Keratinocyte (primary cell): ENCODE results near the gene LYZL1. TPM values are rescaled to one million over a fixed set of nuclear protein-coding genes. Genes with fewer than 3 reads are reported as not detected.

Experiments used
- DNase-seq: peaks from one replicate; pipeline ENCODE4 v3.0.0-alpha.2; 2011; ENCODE audit warnings: low read depth, missing footprints, low spot score
- FAIRE-seq: peaks from 2 replicates; lab custom pipeline; 2011; peaks lifted over from hg19 to GRCh38; lab: Jason Lieb, UNC
- H2AFZ ChIP-seq: 2 replicates; pipeline ENCODE4 v1.6.0; 2012; ENCODE audit warnings: low read length, control low read depth, inconsistent platforms; ENCODE audit not compliant: control insufficient read depth
- H3K27ac ChIP-seq: 2 replicates; pipeline ENCODE4 v1.5.1; 2011; ENCODE audit warnings: low read length; ENCODE audit not compliant: control insufficient read depth, insufficient read depth
- H3K27me3 ChIP-seq: 3 replicates; pipeline ENCODE4 v1.6.0; 2011; ENCODE audit warnings: low read length; ENCODE audit not compliant: control insufficient read depth, insufficient read depth; ENCODE audit errors: extremely low read depth
- H3K36me3 ChIP-seq, 2 experiments: 2 replicates in 1 of 2; 3 replicates in 1 of 2; pipeline ENCODE4 v1.5.1; 2011; ENCODE audit warnings: low read length in 2 of 2, mild to moderate bottlenecking in 1 of 2; ENCODE audit not compliant: control insufficient read depth in 2 of 2, insufficient read depth in 2 of 2; ENCODE audit errors: extremely low read depth in 1 of 2
- H3K4me1 ChIP-seq: 3 replicates; pipeline ENCODE4 v1.5.1; 2011; ENCODE audit warnings: low read length; ENCODE audit not compliant: control insufficient read depth, insufficient read depth; ENCODE audit errors: extremely low read depth
- H3K4me2 ChIP-seq: 3 replicates; pipeline ENCODE4 v1.6.0; 2011; ENCODE audit warnings: low read depth, low read length; ENCODE audit not compliant: control insufficient read depth, insufficient read depth; ENCODE audit errors: extremely low read depth
- H3K4me3 ChIP-seq, 3 experiments: fragments of 200-600 bp in 1 of 3; sonication (generic) in 1 of 3; 2 replicates in 2 of 3; 3 replicates in 1 of 3; pipeline ENCODE4 v1.5.1; 2011 to 2016; ENCODE audit warnings: low read length in 3 of 3, mild to moderate bottlenecking in 3 of 3, control low read depth in 2 of 3, inconsistent platforms in 1 of 3, low read depth in 1 of 3, mixed read lengths in 1 of 3, mixed run types in 1 of 3, moderate library complexity in 1 of 3; ENCODE audit not compliant: control insufficient read depth in 2 of 3, insufficient read depth in 2 of 3; ENCODE audit errors: extremely low read depth in 1 of 3
- H3K79me2 ChIP-seq: 2 replicates; pipeline ENCODE4 v1.6.0; 2012; ENCODE audit warnings: low read length; ENCODE audit not compliant: control insufficient read depth, insufficient read depth
- H3K9ac ChIP-seq: 3 replicates; pipeline ENCODE4 v1.6.0; 2011; ENCODE audit warnings: low read length; ENCODE audit not compliant: control insufficient read depth, insufficient read depth; ENCODE audit errors: extremely low read depth
- H3K9me1 ChIP-seq: 3 replicates; pipeline ENCODE4 v1.6.0; 2011; ENCODE audit warnings: low read length; ENCODE audit not compliant: control insufficient read depth, insufficient read depth; ENCODE audit errors: extremely low read depth
- H3K9me3 ChIP-seq: 2 replicates; pipeline ENCODE4 v1.5.1; 2012; ENCODE audit warnings: low read depth, low read length; ENCODE audit not compliant: control insufficient read depth
- H4K20me1 ChIP-seq: 3 replicates; pipeline ENCODE4 v1.6.0; 2011; ENCODE audit warnings: low read length; ENCODE audit not compliant: control insufficient read depth, insufficient read depth; ENCODE audit errors: extremely low read depth
- EZH2 ChIP-seq: IDR thresholded peaks from one replicate; pipeline ENCODE4 v1.6.1; 2012; ENCODE audit warnings: inconsistent platforms, mild to moderate bottlenecking, low read length, moderate library complexity
- dilution Hi-C: fragments of 300-500 bp; cut with MboI; formaldehyde crosslinking; loops from one replicate; pipeline ENCODE4 v1.7.0; 2020; ENCODE audit warnings: low sequenced_read_pairs; ENCODE audit not compliant: extremely low pct_ligation_motif_present
- polyA plus RNA-seq, 5 experiments: library from polyadenylated mRNA; depleted of rRNA in 3 of 5; stranded (reverse) in 3 of 5; stranded (forward) in 1 of 5; unstranded in 1 of 5; fragments of >200 nt; gene quantifications; 1 replicate in 1 of 5; 2 replicates in 3 of 5; 3 replicates in 1 of 5; pipeline versions ENCODE4 v1.2.1 to v1.2.3, GENCODE V29; 2011 to 2012; ENCODE audit warnings: missing spikeins in 2 of 5, low read depth in 1 of 5, low replicate concordance in 1 of 5
- TF ChIP-seq, protein P1 (sequence below), 3 experiments: IDR thresholded peaks in 1 of 3; conservative IDR thresholded peaks in 1 of 3; optimal IDR thresholded peaks in 1 of 3; 2 replicates in 2 of 3; 3 replicates in 1 of 3; pipeline versions ENCODE3 to v1.5.1; 2011; ENCODE audit warnings: low read length in 3 of 3, mild to moderate bottlenecking in 3 of 3, moderate library complexity in 2 of 3, control low read depth in 1 of 3, inconsistent platforms in 1 of 3; ENCODE audit not compliant: insufficient read depth in 2 of 3; ENCODE audit errors: extremely low read depth in 1 of 3

LYZL1 gene
- polyA plus RNA-seq, 1 donor (not counting 4 experiments of a cell fraction or from before 2014, with no cell fraction given) = not detected

GRCh38 chr10:29257106-29257783 lies 31.6 kb upstream of the LYZL1 start:
- H4K20me1 ChIP-seq = no peaks in the 10 kb centered on the region
- dilution Hi-C loops = no loop called here
- no peaks in the 10 kb centered on the region for H3K9me1 ChIP-seq
- H3K9me3 ChIP-seq = no peaks in the 10 kb centered on the region
- TF ChIP-seq, protein P1, sequence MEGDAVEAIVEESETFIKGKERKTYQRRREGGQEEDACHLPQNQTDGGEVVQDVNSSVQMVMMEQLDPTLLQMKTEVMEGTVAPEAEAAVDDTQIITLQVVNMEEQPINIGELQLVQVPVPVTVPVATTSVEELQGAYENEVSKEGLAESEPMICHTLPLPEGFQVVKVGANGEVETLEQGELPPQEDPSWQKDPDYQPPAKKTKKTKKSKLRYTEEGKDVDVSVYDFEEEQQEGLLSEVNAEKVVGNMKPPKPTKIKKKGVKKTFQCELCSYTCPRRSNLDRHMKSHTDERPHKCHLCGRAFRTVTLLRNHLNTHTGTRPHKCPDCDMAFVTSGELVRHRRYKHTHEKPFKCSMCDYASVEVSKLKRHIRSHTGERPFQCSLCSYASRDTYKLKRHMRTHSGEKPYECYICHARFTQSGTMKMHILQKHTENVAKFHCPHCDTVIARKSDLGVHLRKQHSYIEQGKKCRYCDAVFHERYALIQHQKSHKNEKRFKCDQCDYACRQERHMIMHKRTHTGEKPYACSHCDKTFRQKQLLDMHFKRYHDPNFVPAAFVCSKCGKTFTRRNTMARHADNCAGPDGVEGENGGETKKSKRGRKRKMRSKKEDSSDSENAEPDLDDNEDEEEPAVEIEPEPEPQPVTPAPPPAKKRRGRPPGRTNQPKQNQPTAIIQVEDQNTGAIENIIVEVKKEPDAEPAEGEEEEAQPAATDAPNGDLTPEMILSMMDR (optimal IDR thresholded peaks at IDR 0.05 in 1 of 3, IDR thresholded peaks at IDR 0.05 in 1 of 3, conservative IDR thresholded peaks at IDR 0.05 in 1 of 3; ENCODE audit: extremely low read depth in 1 of 3, insufficient read depth in 2 of 3, low read length in 3 of 3) = no peak
- no peak for TF ChIP-seq EZH2
- H3K4me1 ChIP-seq = no peaks in the 10 kb centered on the region
- H3K27ac ChIP-seq = no peak overlapping the region
- FAIRE-seq = no peak
- peaks cover 35% of the 10 kb centered on the region for H3K27me3 ChIP-seq
- H3K4me3 ChIP-seq = no peak overlapping the region
- H2AFZ ChIP-seq = no peak overlapping the region
- no peak overlapping the region for H3K9ac ChIP-seq
- no peaks in the 10 kb centered on the region for H3K79me2 ChIP-seq
- DNase-seq = no peak
- H3K36me3 ChIP-seq = no peaks in the 10 kb centered on the region
- H3K4me2 ChIP-seq = no peak overlapping the region

DNA sequence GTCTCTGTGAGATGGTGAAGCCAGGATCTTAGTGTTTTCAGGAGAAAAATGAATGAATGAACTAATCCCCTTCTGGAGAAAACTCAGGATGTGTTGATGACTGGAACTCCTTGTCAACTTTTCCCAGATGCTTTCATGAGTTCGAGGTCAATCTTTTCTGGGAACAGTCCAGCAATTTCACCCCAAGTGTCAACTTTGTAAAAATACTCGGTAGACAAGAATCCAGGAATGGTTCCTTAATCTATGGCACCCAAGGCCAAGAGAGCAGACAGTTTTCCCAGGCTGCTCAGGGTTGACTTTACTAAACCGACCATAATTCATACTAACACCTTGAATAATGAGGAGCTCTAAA lies 31.1 kb upstream of the LYZL1 start:
- H4K20me1 ChIP-seq = no peaks in the 10 kb centered on the region
- no peaks in the 10 kb centered on the region for H3K9me1 ChIP-seq
- no peak for DNase-seq
- no peaks in the 10 kb centered on the region for H3K36me3 ChIP-seq
- H3K4me3 ChIP-seq = no peak overlapping the region
- no peak overlapping the region for H3K27ac ChIP-seq
- dilution Hi-C loops = no loop called here
- H2AFZ ChIP-seq = no peak overlapping the region
- FAIRE-seq = no peak
- no peaks in the 10 kb centered on the region for H3K9me3 ChIP-seq
- TF ChIP-seq, protein P1 (optimal IDR thresholded peaks at IDR 0.05 in 1 of 3, IDR thresholded peaks at IDR 0.05 in 1 of 3, conservative IDR thresholded peaks at IDR 0.05 in 1 of 3; ENCODE audit: extremely low read depth in 1 of 3, insufficient read depth in 2 of 3, low read length in 3 of 3) = no peak
- TF ChIP-seq EZH2 = no peak
- H3K4me1 ChIP-seq = no peaks in the 10 kb centered on the region
- H3K4me2 ChIP-seq = no peak overlapping the region
- no peaks in the 10 kb centered on the region for H3K79me2 ChIP-seq
- peaks cover 34% of the 10 kb centered on the region for H3K27me3 ChIP-seq
- no peak overlapping the region for H3K9ac ChIP-seq
